Lower leg skin (tissue), 3 donors: ENCODE results near the gene HSP90AB1.

ENCODE experiments used
- POLR2A ChIP-seq, 2 donors: fragments of 450-650 bp; IDR thresholded peaks; one replicate each; pipeline ENCODE4 v1.6.1; 2016 to 2017; ENCODE audit warnings: antibody characterized with exemption in 2 of 2, mild to moderate bottlenecking in 1 of 2, moderate library complexity in 1 of 2
- TF ChIP-seq, protein P1 (sequence below), 3 donors: fragments of 450-650 bp; IDR thresholded peaks; one replicate each; pipeline ENCODE4 v1.5.1; 2016; ENCODE audit warnings: antibody characterized with exemption in 3 of 3, mild to moderate bottlenecking in 3 of 3, moderate library complexity in 2 of 3

DNA sequence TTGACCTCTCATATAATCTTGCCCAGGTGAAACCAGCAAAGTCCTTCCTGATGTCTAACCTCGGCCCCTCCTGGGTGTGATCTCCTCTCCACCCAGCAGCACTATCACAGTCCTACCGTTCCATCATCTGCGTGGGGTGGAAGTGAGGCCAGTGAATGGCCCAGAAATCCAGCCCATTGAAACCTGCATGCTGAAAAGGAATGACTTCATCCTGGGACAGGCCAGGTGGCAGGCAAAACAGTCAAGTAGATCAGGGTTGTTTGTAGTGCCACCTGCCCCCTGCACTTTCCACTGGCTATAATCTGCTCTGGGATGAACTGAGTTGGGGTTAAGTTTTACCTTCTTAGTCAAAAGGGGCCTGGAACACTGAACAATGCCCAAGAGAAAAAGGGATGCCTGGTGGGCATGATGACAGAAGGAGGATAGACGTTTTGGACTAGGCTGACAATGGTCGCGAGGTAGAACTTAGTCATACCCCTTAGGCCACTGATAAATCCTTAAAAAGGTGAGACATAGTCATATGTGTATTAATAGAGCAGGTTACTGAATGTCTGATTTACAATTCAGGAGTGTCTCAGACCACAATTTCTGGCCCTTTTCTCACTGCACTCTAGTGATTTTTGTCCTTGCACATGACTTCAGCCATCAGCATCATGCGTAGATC, 8.1 kb upstream of the HSP90AB1 start:
- TF ChIP-seq, protein P1, sequence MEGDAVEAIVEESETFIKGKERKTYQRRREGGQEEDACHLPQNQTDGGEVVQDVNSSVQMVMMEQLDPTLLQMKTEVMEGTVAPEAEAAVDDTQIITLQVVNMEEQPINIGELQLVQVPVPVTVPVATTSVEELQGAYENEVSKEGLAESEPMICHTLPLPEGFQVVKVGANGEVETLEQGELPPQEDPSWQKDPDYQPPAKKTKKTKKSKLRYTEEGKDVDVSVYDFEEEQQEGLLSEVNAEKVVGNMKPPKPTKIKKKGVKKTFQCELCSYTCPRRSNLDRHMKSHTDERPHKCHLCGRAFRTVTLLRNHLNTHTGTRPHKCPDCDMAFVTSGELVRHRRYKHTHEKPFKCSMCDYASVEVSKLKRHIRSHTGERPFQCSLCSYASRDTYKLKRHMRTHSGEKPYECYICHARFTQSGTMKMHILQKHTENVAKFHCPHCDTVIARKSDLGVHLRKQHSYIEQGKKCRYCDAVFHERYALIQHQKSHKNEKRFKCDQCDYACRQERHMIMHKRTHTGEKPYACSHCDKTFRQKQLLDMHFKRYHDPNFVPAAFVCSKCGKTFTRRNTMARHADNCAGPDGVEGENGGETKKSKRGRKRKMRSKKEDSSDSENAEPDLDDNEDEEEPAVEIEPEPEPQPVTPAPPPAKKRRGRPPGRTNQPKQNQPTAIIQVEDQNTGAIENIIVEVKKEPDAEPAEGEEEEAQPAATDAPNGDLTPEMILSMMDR (IDR thresholded peaks at IDR 0.05), result no peak
- TF ChIP-seq POLR2A (IDR thresholded peaks at IDR 0.05), result no peak
